Smooth muscle cell (in vitro differentiated cells): Measurements from ENCODE around the gene TRIM14. TPM values are rescaled to one million over a fixed set of nuclear protein-coding genes. Genes with fewer than 3 reads are reported as not detected.

ENCODE experiments used
- DNase-seq: peaks from one replicate; lab custom pipeline; 2025; ENCODE audit not compliant: unreplicated experiment; lab: John Stamatoyannopoulos, UW
- H2AFZ ChIP-seq: fragments of 200-600 bp; sonication (generic); 2 replicates; pipeline ENCODE4 v1.6.0; 2016; ENCODE audit warnings: antibody characterized with exemption, low read depth, mild to moderate bottlenecking
- H3F3A ChIP-seq: fragments of 200-600 bp; sonication (generic); 2 replicates; pipeline ENCODE4 v1.6.0; 2017; ENCODE audit warnings: antibody characterized with exemption, low read depth
- H3K27ac ChIP-seq: fragments of 200-600 bp; sonication (generic); 2 replicates; pipeline ENCODE4 v1.5.1; 2016; ENCODE audit warnings: low read depth, mild to moderate bottlenecking
- H3K27me3 ChIP-seq: fragments of 200-600 bp; sonication (generic); 2 replicates; pipeline ENCODE4 v1.6.1; 2016; ENCODE audit warnings: low read depth, mild to moderate bottlenecking
- H3K36me3 ChIP-seq: fragments of 200-600 bp; sonication (generic); 2 replicates; pipeline ENCODE4 v1.5.1; 2016; ENCODE audit warnings: low read depth
- H3K4me1 ChIP-seq: fragments of 200-600 bp; sonication (generic); 2 replicates; pipeline ENCODE4 v1.5.1; 2016; ENCODE audit warnings: low read depth
- H3K4me2 ChIP-seq: fragments of 200-600 bp; sonication (generic); 2 replicates; pipeline ENCODE4 v1.6.0; 2016; ENCODE audit warnings: mild to moderate bottlenecking
- H3K4me3 ChIP-seq: fragments of 200-600 bp; sonication (generic); 2 replicates; pipeline ENCODE4 v1.5.1; 2016; ENCODE audit warnings: mild to moderate bottlenecking
- H3K79me2 ChIP-seq: fragments of 200-600 bp; sonication (generic); 2 replicates; pipeline ENCODE4 v1.6.0; 2016; ENCODE audit warnings: low read depth, mild to moderate bottlenecking
- H3K9ac ChIP-seq: fragments of 200-600 bp; sonication (generic); 2 replicates; pipeline ENCODE4 v1.6.0; 2016; ENCODE audit warnings: low read depth
- H3K9me3 ChIP-seq: fragments of 200-600 bp; sonication (generic); replicated peaks from 2 replicates; pipeline ENCODE4 v1.5.1; 2016; ENCODE audit warnings: low read depth
- H4K20me1 ChIP-seq: fragments of 200-600 bp; sonication (generic); 2 replicates; pipeline ENCODE4 v1.6.0; 2016; ENCODE audit warnings: low read depth
- CTCF ChIP-seq: fragments of 200-600 bp; sonication (generic); IDR thresholded peaks from 2 replicates; pipeline ENCODE4 v1.5.1; 2017; ENCODE audit warnings: borderline replicate concordance, mild to moderate bottlenecking, antibody characterized with exemption; ENCODE audit not compliant: insufficient read depth, poor library complexity, severe bottlenecking
- WGBS: methylation state at CpG from one replicate; pipeline ENCODE4 v1.1.7; 2016; ENCODE audit warnings: low lambda C conversion rate; 5-methylcytosine and 5-hydroxymethylcytosine counted together
- polyA plus RNA-seq: library from polyadenylated mRNA; unstranded; fragments of >200 nt; fragmentation: Nextera tagmentation; extraction: Ambion mirVana; gene quantifications from 2 replicates; pipeline ENCODE4 v1.2.1, GENCODE V29; 2016
- total RNA-seq: library from RNA; depleted of rRNA; stranded (reverse); fragments of >200 nt; gene quantifications from 2 replicates; pipeline ENCODE4 v1.2.3, GENCODE V29; 2014

The TRIM14 gene
- total and polyA plus RNA-seq, 2 experiments from 2014 or later, result 1.2 to 2.5 TPM

- H2AFZ ChIP-seq, result no peak overlapping the region
- H3K27me3 ChIP-seq, result no peaks in the 10 kb centered on the region
- no peak overlapping the region for H3K27ac ChIP-seq
- no peaks in the 10 kb centered on the region for H3F3A ChIP-seq
- no peak for DNase-seq
- no peak overlapping the region for H3K9ac ChIP-seq
- H3K79me2 ChIP-seq, result no peaks in the 10 kb centered on the region
- H4K20me1 ChIP-seq, result no peaks in the 10 kb centered on the region
- H3K4me2 ChIP-seq, result no peak overlapping the region
- H3K36me3 ChIP-seq, result no peaks in the 10 kb centered on the region
- H3K4me1 ChIP-seq, result no peaks in the 10 kb centered on the region
- 91% methylated on average over 7 of the region's 7 CpGs for WGBS
- no peak for TF ChIP-seq CTCF
- no peaks in the 10 kb centered on the region for H3K9me3 ChIP-seq
- no peak overlapping the region for H3K4me3 ChIP-seq
Measured at GRCh38 chr9:98135938-98136337, 16.9 kb upstream of the TRIM14 start.

- Histone ChIP-seq H3K9me3 (no peaks in the 10 kb centered on the region), H3K9ac (no peak overlapping the region), H3K79me2 (no peaks in the 10 kb centered on the region), H2AFZ (no peak overlapping the region), H3K4me3 (no peak overlapping the region), H3K4me1 (no peaks in the 10 kb centered on the region), H4K20me1 (no peaks in the 10 kb centered on the region), H3K36me3 (no peaks in the 10 kb centered on the region), H3K27ac (no peak overlapping the region), H3F3A (no peaks in the 10 kb centered on the region), H3K4me2 (no peak overlapping the region), H3K27me3 (no peaks in the 10 kb centered on the region)
- WGBS, result 89% methylated on average over 4 of the region's 4 CpGs
- TF ChIP-seq CTCF, result no peak
- DNase-seq, result no peak
Measured at GRCh38 chr9:98135558-98135934, 16.5 kb upstream of the TRIM14 start.

GRCh38 chr9:98134702-98135557, 15.9 kb upstream of the TRIM14 start:
- no peak for TF ChIP-seq CTCF
- Histone ChIP-seq H3K4me2 (no peak overlapping the region), H3K4me3 (no peak overlapping the region), H3K36me3 (no peaks in the 10 kb centered on the region), H3K9me3 (no peaks in the 10 kb centered on the region), H3F3A (no peaks in the 10 kb centered on the region), H3K27ac (no peak overlapping the region), H3K27me3 (no peaks in the 10 kb centered on the region), H2AFZ (no peak overlapping the region), H3K4me1 (no peaks in the 10 kb centered on the region), H3K9ac (no peak overlapping the region), H3K79me2 (no peaks in the 10 kb centered on the region), H4K20me1 (no peaks in the 10 kb centered on the region)
- no peak for DNase-seq
- WGBS, result 97% methylated on average over 12 of the region's 12 CpGs
